GM18951 (cell line): ENCODE measurements around the gene SMKR1.

ENCODE experiments used
- POLR2A ChIP-seq: IDR thresholded peaks from 4 replicates; pipeline ENCODE4 v1.6.1; 2011; ENCODE audit warnings: mild to moderate bottlenecking; ENCODE audit not compliant: insufficient read length, insufficient read depth; ENCODE audit errors: extremely low read depth
- in situ Hi-C: fragments of 300-500 bp; cut with MboI; formaldehyde crosslinking; loops from one replicate; pipeline ENCODE4 v1.12.0; 2022; ENCODE audit warnings: low sequenced_read_pairs, mixed read lengths, inconsistent platforms; ENCODE audit not compliant: unreplicated experiment

The SMKR1 gene

DNA sequence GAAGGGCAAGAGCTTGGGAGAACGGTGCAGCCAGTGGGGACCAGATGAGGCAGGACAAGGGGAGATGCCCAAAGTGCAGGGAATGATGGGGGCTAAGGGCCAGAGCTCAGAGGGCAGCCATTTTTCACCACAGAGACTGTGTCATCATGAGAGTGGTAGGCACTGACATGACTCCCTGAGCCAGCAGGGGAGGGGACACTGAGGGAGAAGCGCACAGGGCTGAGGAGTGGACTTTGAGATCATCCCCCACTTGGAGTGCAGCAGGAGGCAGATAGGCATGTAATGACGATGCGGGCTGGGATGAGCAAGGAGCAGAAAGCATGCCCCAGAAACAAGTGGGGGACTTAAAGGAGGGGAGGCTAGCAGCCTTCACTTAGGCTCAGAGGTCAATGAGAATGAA, 5.2 kb upstream of the SMKR1 start:
- in situ Hi-C loops: no loop called here
- TF ChIP-seq POLR2A: no peak

DNA sequence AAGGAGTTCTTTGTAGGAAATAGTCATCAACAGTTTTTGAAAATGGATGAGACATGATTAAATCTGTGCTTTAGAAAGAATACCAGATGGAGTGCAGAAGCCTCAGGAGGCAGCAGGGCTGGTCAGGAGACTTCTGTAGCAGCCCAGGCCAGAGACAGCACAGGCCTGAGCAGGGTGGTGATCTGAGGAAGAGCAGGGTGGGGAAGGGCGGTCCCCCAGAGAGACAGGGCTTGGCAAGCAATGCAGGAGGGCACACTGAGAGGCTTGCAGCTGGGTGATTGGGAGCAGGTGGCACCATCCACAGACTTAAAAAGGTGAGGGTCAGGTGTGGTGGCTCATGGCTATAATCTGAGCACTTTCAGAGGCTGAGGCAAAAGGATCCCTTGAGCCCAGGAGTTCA, 4.3 kb upstream of the SMKR1 start:
- no peak for TF ChIP-seq POLR2A

DNA sequence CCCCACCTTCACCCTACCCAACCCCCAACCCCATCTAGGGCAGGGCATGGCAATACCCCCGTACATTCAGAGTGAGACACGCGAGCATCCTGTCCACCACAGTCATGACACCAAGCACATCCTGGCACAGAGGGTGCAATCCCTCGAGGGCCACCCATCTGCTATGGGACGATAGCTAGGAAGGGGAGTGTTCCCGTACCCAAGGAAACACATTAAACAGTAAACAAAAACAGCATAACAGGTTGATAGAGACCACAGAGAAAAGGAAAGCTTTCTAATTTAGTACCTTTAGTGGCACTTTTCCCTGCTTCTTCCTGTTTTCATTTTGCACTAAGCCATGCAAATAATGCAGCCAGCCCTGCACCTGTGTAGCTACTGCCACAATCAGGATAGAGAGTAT, 2.3 kb upstream of the SMKR1 start:
- in situ Hi-C loops: no loop called here
- no peak for TF ChIP-seq POLR2A

More for the DNA sequence above, 4.3 kb upstream of the SMKR1 start:
- in situ Hi-C loops: no loop called here

DNA sequence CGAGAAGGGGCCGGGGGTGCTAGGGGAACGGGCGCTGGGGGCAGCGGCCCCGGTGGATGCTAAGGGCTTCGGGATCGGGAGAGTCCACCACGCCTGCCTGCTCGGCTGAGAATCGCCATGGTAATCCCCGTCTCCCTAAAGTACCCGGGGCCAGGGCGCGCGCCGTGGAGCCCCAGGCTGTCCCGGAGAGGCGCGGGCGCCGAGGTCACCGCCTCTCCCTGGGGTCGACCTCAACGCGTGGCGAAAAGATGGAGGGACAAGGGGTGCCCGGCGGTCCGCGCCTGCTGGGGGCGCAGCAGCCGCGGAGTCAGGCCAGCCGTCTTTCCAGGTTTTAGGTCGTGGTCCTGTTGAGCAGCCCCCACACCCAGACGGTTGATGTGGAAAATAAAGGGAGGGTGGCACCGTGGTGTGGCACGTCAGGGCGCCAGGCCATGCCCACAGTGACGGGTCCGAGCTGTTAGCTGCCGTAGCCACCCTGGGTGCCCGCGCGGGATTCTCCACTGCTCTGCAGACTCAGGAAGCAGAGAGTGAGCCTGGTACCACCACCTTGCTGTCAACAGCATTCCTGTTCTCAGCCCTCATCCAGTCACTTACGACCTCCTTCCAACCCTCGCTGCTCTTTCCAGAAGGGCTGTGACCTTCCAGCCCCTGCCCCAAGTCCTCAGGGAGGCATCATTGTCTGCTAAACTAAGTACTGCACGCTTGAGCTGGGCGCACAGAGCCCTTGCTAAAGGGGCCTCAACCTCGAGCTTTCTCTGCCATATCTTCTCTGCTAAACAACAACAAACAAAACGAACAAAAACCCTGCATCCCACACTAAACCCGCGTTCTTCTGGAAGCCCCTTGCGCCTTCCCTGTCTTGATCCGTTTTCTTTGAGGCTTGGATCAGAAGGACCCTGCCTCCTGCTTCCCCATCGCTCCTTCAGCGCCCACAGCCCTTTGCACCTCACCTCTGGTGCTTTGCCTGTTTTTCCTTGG, 666 bp downstream of the SMKR1 start:
- no peak for TF ChIP-seq POLR2A

DNA sequence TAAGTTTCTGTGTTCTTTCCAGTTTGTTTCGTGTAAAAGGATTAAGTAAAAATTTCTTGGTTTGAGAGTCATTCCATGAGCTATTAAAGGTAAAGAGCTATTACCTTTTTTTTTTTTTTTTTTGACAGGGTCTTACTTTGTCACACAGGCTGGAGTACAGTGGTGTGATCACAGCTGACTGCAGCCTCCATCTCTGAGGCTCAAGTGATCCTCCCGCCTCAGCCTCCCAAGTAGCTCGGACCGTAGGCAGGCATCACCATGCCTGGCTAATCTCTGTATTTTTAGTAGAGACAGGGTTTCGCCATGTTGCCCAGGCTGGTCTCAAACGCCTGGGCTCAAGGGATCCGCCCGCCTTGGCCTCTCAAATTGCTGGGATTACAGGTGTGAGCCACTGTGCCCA, 1.4 kb downstream of the SMKR1 start:
- TF ChIP-seq POLR2A: no peak
- in situ Hi-C loops: no loop called here

More for the DNA sequence above, 666 bp downstream of the SMKR1 start:
- in situ Hi-C loops: no loop called here

DNA sequence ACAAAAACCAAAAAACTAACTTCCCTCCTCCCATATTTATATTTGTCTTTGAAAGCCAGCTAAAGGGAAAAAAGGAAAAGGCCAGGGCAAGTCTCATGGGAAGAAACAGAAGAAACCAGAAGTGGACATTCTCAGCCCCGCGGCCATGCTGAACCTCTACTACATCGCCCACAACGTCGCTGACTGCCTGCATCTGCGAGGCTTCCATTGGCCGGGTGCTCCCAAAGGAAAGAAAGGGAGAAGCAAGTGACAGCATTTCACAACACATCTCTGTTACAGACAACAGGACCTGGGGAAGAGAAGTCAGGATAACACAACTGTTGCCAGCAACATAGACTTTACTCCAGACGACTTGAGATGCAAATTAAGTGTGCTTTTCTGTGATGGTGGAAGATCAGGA, 9.9 kb downstream of the SMKR1 start:
- in situ Hi-C loops: no loop called here
- no peak for TF ChIP-seq POLR2A

DNA sequence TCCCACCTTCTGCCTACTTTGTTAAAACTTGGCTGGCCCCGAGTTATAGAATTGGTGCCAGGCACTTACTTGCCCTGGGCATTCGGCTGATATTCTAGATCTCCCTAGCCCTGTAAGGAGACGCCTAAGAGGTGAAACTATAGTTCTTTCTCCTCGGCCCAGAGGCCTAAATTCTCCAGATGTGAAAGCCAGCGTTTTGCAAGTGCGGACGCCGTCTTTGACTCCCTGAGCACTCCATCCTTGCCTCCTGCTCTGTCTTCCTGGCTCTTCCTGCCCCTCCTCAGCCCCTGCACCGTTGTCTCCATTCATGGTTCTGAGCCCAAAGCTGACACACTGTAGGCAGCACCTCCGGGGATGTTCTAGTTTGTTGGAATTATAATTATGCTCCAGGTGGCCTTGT, 11.2 kb downstream of the SMKR1 start:
- in situ Hi-C loops: no loop called here
- TF ChIP-seq POLR2A: no peak

DNA sequence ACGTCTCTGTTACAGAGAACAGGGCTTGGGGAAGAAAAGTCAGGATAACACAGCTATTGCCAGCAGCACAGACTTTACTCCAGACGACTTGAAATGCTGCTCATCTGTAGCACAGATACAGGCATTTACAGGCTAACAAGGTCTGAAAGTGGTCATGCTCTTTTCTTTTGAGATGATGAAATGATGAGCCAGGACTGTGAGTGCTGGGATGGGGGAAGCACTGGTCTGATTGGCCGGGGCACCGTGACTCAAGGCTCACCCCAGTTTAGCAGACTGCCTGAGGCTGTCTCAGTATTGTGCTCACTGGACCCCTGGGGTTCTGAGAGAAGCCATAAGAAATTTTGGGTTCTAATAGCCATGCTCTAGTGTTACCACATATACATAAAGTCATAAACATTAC, 12.4 kb downstream of the SMKR1 start:
- no peak for TF ChIP-seq POLR2A
- in situ Hi-C loops: no loop called here

DNA sequence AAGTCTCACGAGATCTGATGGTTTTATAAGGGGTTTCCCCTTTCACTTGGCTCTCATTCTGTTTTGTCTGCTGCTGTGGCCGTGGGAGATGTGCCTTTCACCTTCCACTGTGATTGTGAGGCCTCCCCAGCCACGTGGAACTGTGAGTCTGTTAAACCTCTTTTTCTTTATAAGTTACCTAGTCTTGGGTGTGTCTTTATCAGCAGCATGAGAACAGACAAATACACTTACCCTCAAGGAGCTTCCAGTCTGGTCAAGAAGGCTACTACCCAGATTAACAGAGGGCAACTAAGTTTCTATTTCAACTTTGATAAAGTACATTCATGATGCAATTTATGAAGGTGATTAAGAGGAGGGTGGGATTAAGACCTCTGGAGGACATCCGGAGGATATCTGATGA, 13.1 kb downstream of the SMKR1 start:
- in situ Hi-C loops: no loop called here
- no peak for TF ChIP-seq POLR2A

DNA sequence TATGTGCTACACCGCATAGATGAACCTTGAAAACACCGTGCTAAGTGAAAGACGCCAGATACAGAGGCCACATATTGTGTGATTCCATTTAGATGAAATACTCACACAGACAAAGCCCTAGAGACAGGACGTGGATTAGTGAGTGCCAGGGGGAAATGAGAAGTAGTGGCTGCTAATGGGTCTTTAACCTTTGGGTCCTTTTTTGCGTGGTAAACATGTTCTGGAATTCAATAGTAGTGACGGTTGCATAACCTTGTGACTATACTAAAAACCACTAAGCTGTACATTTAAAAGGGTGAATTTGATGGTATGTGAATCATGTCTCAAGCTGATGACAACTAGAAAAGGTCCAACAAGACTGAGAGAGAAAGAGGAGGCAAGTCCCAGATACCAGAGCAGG, 15.6 kb downstream of the SMKR1 start:
- in situ Hi-C loops: no loop called here
- TF ChIP-seq POLR2A: no peak

DNA sequence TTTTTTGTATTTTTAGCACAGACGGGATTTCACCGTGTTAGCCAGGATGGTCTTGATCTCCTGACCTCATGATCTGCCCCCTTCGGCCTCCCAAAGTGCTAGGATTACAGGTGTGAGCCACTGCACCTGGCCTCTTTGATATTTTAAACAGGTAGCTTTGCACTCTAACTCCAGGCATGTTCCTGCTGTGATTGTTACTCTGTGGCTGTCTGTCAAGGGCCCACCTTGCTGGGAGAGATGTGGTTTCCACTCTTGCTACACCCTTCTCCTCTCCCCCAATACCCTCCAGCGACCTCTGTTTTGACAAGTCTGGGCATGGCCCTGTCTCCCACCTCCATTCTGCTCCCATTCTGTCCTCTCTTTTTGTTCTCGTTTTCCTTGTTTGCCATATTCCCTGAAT, 17.1 kb downstream of the SMKR1 start:
- TF ChIP-seq POLR2A: no peak
- in situ Hi-C loops: no loop called here

DNA sequence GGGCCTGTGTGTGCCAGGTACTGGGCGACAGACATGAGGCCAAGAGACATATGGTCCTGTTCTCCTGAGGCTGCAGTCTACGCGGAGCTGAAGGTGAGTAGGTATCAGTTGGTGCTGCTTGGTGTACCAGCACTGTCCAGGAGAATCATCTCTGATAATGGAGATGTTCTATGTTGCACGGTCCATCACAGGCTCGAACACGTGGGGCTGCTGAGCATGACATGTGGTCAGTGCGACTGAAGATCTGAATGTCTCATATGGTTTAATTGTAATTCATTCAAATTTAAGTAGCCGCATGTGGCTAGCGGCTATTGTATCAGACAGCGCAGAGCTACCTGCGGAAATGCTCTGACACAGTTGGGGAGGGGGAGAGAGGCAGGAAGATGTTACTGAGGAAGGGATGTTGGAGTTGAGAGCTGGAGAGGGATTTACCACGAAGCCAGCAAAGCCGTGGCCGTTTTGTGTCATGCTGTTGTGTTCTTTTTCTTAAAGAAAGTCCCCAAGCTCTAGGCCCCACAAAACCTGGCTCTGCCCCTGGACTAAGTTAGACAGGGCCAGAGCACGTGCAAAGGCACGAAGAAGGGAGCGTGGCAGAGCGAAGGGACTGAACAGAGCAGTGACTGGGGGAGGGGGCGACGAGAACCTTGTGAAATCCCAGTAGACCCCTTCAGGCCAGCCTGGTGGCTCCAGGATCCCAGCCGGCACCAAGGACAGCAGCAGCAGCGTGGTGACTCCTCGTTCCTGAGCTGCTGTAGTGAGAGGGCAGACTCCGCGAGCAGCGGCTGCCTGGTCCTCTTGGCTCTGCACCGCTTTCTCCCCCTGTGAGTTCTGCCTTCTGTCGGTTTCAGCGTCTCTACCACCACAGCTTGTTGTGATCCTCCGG, 20.0 kb downstream of the SMKR1 start:
- no peak for TF ChIP-seq POLR2A
- in situ Hi-C loops: no loop called here

DNA sequence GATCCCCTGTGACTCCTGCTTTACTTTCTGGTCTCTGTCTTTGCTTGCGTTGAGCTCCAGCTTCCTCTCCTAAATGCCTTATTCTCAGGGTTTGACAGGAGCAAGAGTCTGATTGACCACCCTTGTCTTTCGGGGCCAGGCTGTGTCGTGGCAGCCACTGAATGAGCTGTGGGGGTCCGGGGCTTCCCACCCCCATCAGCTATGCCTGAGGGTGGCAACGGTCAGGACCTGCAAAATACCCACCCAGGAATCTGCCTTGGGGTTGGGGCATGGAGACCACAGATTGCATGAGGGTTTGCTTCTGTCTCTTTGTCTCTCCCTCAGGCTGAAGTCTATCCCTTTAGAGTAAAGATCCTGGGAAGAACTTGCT, 20.6 kb downstream of the SMKR1 start:
- in situ Hi-C loops: no loop called here
- TF ChIP-seq POLR2A: no peak
